ENCODE results near the gene TEK.

DNA sequence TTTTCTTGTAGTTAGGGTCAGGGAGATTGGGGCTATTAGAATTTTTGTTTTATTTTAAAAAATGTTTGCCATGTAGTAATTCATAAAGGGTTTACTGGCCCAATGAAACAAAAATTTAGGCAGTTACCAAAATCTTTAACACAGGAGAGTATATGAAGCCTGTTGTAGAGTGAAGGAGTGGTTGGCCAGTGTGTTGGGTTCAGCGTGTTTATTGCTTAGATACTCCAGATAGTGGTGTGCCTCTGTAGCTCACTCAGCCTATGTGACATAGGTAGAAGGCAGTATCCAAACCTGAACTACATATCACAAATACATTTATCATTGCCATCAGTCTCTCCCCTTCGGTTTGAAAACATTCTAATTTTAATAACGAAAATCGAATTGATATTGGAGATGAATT, 1.2 kb downstream of the TEK start:
- TF ChIP-seq EZH2 (IDR thresholded peaks at IDR 0.05; ENCODE audit: low read depth) = no peak
- TF ChIP-seq, protein P1, sequence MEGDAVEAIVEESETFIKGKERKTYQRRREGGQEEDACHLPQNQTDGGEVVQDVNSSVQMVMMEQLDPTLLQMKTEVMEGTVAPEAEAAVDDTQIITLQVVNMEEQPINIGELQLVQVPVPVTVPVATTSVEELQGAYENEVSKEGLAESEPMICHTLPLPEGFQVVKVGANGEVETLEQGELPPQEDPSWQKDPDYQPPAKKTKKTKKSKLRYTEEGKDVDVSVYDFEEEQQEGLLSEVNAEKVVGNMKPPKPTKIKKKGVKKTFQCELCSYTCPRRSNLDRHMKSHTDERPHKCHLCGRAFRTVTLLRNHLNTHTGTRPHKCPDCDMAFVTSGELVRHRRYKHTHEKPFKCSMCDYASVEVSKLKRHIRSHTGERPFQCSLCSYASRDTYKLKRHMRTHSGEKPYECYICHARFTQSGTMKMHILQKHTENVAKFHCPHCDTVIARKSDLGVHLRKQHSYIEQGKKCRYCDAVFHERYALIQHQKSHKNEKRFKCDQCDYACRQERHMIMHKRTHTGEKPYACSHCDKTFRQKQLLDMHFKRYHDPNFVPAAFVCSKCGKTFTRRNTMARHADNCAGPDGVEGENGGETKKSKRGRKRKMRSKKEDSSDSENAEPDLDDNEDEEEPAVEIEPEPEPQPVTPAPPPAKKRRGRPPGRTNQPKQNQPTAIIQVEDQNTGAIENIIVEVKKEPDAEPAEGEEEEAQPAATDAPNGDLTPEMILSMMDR (conservative IDR thresholded peaks at IDR 0.05) = no peak

Data from PC-9 (cell line).